ENCODE data around the gene MICU1. TPM values are rescaled to one million over a fixed set of nuclear protein-coding genes. Genes with fewer than 3 reads are reported as not detected.
A peak's percentile ranks its signal among the peaks of the same experiment; 100 is the strongest.

Gene MICU1
- total and polyA plus RNA-seq, 2 of the 13 experiments (the other 11 are each of a cell fraction or from before 2014, with no cell fraction given) = 32.5 to 56.1 TPM

GRCh38 chr10:72364239-72364777 is 261.6 kb downstream of the MICU1 start (continued):
- TF ChIP-seq ZNF407 (CRISPR knock-in tag; IDR thresholded peaks at IDR 0.05; ENCODE audit: not compliant biosample characterization) (no peak), MAFF (IDR thresholded peaks at IDR 0.05; ENCODE audit: low read depth, low read length) (no peak), HIC2 (CRISPR knock-in tag; IDR thresholded peaks at IDR 0.05; ENCODE audit: low read depth) (no peak), ZNF782 (CRISPR knock-in tag; IDR thresholded peaks at IDR 0.05; ENCODE audit: borderline replicate concordance) (no peak), ZNF260 (CRISPR knock-in tag; IDR thresholded peaks at IDR 0.05; ENCODE audit: borderline replicate concordance, low read depth) (no peak), ZNF781 (CRISPR knock-in tag; IDR thresholded peaks at IDR 0.05; ENCODE audit: borderline replicate concordance, not compliant biosample characterization) (no peak), ZNF878 (CRISPR knock-in tag; IDR thresholded peaks at IDR 0.05) (no peak), RAD21 (CRISPR knock-in tag; IDR thresholded peaks at IDR 0.05) (peak; percentile 81), PREB (CRISPR knock-in tag; IDR thresholded peaks at IDR 0.05) (no peak), ATRX (CRISPR knock-in tag; IDR thresholded peaks at IDR 0.05; ENCODE audit: borderline replicate concordance) (no peak), TCF12 (IDR thresholded peaks at IDR 0.05) (no peak), TCF12 (CRISPR knock-in tag; IDR thresholded peaks at IDR 0.05) (0 out of 2 replicates have a peak, but pooled peaks have one; percentile 25), TCF7L2 (IDR thresholded peaks at IDR 0.05; ENCODE audit: low read depth, low read length) (no peak), TRIM22 (IDR thresholded peaks at IDR 0.05) (no peak), ZNF460 (CRISPR knock-in tag; IDR thresholded peaks at IDR 0.05; ENCODE audit: borderline replicate concordance) (no peak), PAX8 (CRISPR knock-in tag; IDR thresholded peaks at IDR 0.05; ENCODE audit: borderline replicate concordance) (no peak)

All from HepG2 (cell line).